PC-3 (cell line): ENCODE results near the gene UACA. TPM values are rescaled to one million over a fixed set of nuclear protein-coding genes. Genes with fewer than 3 reads are reported as not detected.

Experiments used
- ATAC-seq: fragments of 200-7000 bp; cut with Tn5 transposase; 2 replicates; pipeline ENCODE4 v1.9.1; 2020; ENCODE audit warnings: mild to moderate bottlenecking, moderate library complexity
- BruUV-seq: library from RNA; stranded (reverse); fragments of 400-500 nt; replicated peaks from 2 replicates; lab custom pipeline; 2021; lab: Mats Ljungman, UMichigan
- CTCF ChIA-PET: fragments of 300-600 bp; sonication (Branson Sonifier 250); formaldehyde crosslinking; loops from one replicate; lab custom pipeline; 2022; ENCODE audit warnings: antibody characterized with exemption; lab: Charles Lee
- POLR2A ChIA-PET: fragments of 300-600 bp; sonication (Branson Sonifier 250); formaldehyde crosslinking; loops from one replicate; lab custom pipeline; 2022; ENCODE audit warnings: antibody characterized with exemption; ENCODE audit not compliant: unreplicated experiment; lab: Charles Lee
- DNase-seq: peaks from one replicate; pipeline ENCODE4 v3.0.0-alpha.2; 2015
- H2AFZ ChIP-seq: fragments of 300-600 bp; sonication (generic); 2 replicates; pipeline ENCODE4 v1.6.0; 2016; ENCODE audit warnings: antibody characterized with exemption, low read length
- H3F3A ChIP-seq: fragments of 300-600 bp; sonication (generic); one replicate; pipeline ENCODE4 v1.6.0; 2017; ENCODE audit warnings: antibody characterized with exemption, low read length, control low read depth, mild to moderate bottlenecking; ENCODE audit not compliant: unreplicated experiment
- H3K27ac ChIP-seq: fragments of 300-600 bp; sonication (generic); 2 replicates; pipeline ENCODE4 v1.5.1; 2016; ENCODE audit warnings: mild to moderate bottlenecking, low read length
- H3K27me3 ChIP-seq: fragments of 300-600 bp; sonication (generic); 2 replicates; pipeline ENCODE4 v1.6.1; 2016; ENCODE audit warnings: low read length, mixed read lengths
- H3K36me3 ChIP-seq: fragments of 300-600 bp; sonication (generic); 2 replicates; pipeline ENCODE4 v1.6.1; 2016; ENCODE audit warnings: low read depth, mixed run types, low read length, mixed read lengths
- H3K4me1 ChIP-seq: fragments of 300-600 bp; sonication (generic); 2 replicates; pipeline ENCODE4 v1.5.1; 2016; ENCODE audit warnings: low read length; ENCODE audit not compliant: insufficient read depth
- H3K4me2 ChIP-seq: fragments of 300-600 bp; sonication (generic); 2 replicates; pipeline ENCODE4 v1.6.0; 2016; ENCODE audit warnings: low read length
- H3K4me3 ChIP-seq: fragments of 300-600 bp; sonication (generic); 2 replicates; pipeline ENCODE4 v1.5.1; 2016; ENCODE audit warnings: mild to moderate bottlenecking, low read length, mixed read lengths
- H3K79me2 ChIP-seq: fragments of 300-600 bp; sonication (generic); 2 replicates; pipeline ENCODE4 v1.6.1; 2017; ENCODE audit warnings: low read length, mixed read lengths
- H3K9ac ChIP-seq: fragments of 300-600 bp; sonication (generic); 2 replicates; pipeline ENCODE4 v1.6.0; 2016; ENCODE audit warnings: mild to moderate bottlenecking, low read length
- H3K9me2 ChIP-seq: fragments of 300-600 bp; sonication (generic); replicated peaks from 2 replicates; pipeline ENCODE4 v1.6.1; 2016; ENCODE audit warnings: mixed run types, low read length, mixed read lengths
- H3K9me3 ChIP-seq: fragments of 300-600 bp; sonication (generic); 2 replicates; pipeline ENCODE4 v1.6.1; 2016; ENCODE audit warnings: low read length, mixed read lengths
- H4K20me1 ChIP-seq: fragments of 300-600 bp; sonication (generic); 2 replicates; pipeline ENCODE4 v1.6.1; 2016; ENCODE audit warnings: low read length, mixed read lengths
- EZH2 ChIP-seq: fragments of 300-600 bp; sonication (generic); IDR thresholded peaks from one replicate; pipeline ENCODE4 v1.6.1; 2017; ENCODE audit warnings: antibody characterized with exemption, mild to moderate bottlenecking, low read length; ENCODE audit not compliant: unreplicated experiment
- EZH2phosphoT487 ChIP-seq: fragments of 300-600 bp; sonication (generic); IDR thresholded peaks from 2 replicates; pipeline ENCODE4 v1.6.1; 2018; ENCODE audit warnings: mild to moderate bottlenecking, antibody characterized with exemption, low read length, borderline replicate concordance
- intact Hi-C: fragments of 100-400 bp; cut with micrococcal nuclease; formaldehyde crosslinking; loops from 2 replicates; pipeline ENCODE4 v1.9.0; 2023
- total RNA-seq: library from RNA; depleted of rRNA; stranded (reverse); fragments of >200 nt; gene quantifications from 2 replicates; pipeline ENCODE4 v1.2.3, GENCODE V29; 2014
- TF ChIP-seq, protein P1 (sequence below): fragments of 300-600 bp; sonication (generic); conservative IDR thresholded peaks from 2 replicates; pipeline ENCODE4 v1.5.1; 2017; ENCODE audit warnings: antibody characterized with exemption, low read depth, mild to moderate bottlenecking, low read length

UACA gene
- total RNA-seq, 1 experiment from 2014 or later: 21.7 TPM

DNA sequence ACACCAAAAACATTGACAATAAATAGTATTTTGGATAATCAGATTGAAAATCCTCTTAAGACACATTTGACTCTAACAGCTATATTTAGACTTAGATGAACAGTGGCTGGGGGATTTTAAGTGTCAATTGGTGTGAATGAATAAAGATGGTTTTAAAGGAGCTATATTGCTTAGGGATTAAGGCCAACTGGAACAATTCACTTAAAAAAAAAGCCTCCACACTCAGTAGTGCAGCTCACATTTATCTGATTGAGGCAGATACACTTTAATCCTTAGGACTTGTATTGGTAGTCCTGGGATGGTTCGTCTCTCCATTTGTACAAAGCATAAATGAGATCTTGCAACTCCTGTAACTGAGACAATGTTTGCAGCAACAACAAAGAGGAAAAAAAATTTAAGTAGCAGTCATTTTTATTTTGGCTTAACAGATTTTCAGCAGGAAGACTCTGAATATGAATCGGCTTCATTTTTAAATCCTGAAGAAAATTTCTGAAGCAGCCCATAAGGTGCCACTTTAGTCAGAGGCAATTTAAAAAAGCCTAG is 112.0 kb downstream of the UACA start:
- no peaks in the 10 kb centered on the region for H3K79me2 ChIP-seq
- H4K20me1 ChIP-seq: no peaks in the 10 kb centered on the region
- H3K4me2 ChIP-seq: no peak overlapping the region
- no peaks in the 10 kb centered on the region for H3K27me3 ChIP-seq
- ATAC-seq: no peak
- intact Hi-C loops: no loop called here
- H3K4me3 ChIP-seq: no peak overlapping the region
- H2AFZ ChIP-seq: no peak overlapping the region
- DNase-seq: no peak
- no TSS peak for BruUV-seq
- H3K9me2 ChIP-seq: no peaks in the 10 kb centered on the region
- no peaks in the 10 kb centered on the region for H3K4me1 ChIP-seq
- no peaks in the 10 kb centered on the region for H3F3A ChIP-seq
- H3K9me3 ChIP-seq: no peaks in the 10 kb centered on the region
- no peaks in the 10 kb centered on the region; the same call in 1 of the 2 replicates for H3K36me3 ChIP-seq
- no peak for TF ChIP-seq EZH2phosphoT487
- TF ChIP-seq, protein P1, sequence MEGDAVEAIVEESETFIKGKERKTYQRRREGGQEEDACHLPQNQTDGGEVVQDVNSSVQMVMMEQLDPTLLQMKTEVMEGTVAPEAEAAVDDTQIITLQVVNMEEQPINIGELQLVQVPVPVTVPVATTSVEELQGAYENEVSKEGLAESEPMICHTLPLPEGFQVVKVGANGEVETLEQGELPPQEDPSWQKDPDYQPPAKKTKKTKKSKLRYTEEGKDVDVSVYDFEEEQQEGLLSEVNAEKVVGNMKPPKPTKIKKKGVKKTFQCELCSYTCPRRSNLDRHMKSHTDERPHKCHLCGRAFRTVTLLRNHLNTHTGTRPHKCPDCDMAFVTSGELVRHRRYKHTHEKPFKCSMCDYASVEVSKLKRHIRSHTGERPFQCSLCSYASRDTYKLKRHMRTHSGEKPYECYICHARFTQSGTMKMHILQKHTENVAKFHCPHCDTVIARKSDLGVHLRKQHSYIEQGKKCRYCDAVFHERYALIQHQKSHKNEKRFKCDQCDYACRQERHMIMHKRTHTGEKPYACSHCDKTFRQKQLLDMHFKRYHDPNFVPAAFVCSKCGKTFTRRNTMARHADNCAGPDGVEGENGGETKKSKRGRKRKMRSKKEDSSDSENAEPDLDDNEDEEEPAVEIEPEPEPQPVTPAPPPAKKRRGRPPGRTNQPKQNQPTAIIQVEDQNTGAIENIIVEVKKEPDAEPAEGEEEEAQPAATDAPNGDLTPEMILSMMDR: no peak
- TF ChIP-seq EZH2: no peak
- ChIA-PET CTCF (interaction anchor here (1.4 kb wide), 1 partner anchor 82 kb away, joined by 4 read pairs; no protein-coding TSS in a partner anchor), POLR2A (no interaction called here)
- H3K9ac ChIP-seq: no peak overlapping the region
- no peak overlapping the region for H3K27ac ChIP-seq

GRCh38 chr15:70650567-70651302 is 112.6 kb downstream of the UACA start:
- Histone ChIP-seq H2AFZ (no peak overlapping the region), H3K36me3 (no peaks in the 10 kb centered on the region; the same call in 1 of the 2 replicates), H3K4me2 (no peak overlapping the region), H3K27me3 (no peaks in the 10 kb centered on the region), H3K9ac (no peak overlapping the region), H3K9me3 (no peaks in the 10 kb centered on the region), H3K4me1 (no peaks in the 10 kb centered on the region), H3K9me2 (no peaks in the 10 kb centered on the region), H3F3A (no peaks in the 10 kb centered on the region), H3K4me3 (no peak overlapping the region), H3K27ac (no peak overlapping the region), H4K20me1 (no peaks in the 10 kb centered on the region), H3K79me2 (no peaks in the 10 kb centered on the region)
- CTCF ChIA-PET: interaction anchor here (1.4 kb wide), 1 partner anchor 82 kb away, joined by 4 read pairs; no protein-coding TSS in a partner anchor
- ATAC-seq (no peak), DNase-seq (no peak)
- no TSS peak for BruUV-seq
- POLR2A ChIA-PET: no interaction called here
- intact Hi-C loops: no loop called here
- TF ChIP-seq EZH2 (no peak), EZH2phosphoT487 (no peak)
- TF ChIP-seq, protein P1: no peak

DNA sequence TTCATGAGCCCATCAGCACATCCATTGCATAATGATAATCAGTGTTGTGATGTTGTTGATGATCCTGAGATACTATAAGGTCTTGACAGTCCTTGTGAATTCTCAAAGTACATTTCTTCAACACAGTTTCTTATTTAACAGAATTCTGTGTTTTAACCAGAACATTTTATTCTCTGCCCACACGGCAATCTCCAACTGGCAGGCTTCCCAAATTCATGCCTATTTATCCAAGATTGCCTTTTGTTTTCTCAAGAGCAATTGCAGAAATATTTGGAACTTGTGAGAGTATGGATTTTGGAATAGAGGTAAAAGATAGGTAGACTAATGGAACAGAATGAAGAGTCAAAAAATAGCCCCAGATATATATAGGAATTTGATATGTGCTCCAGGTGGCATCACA is 116.0 kb downstream of the UACA start:
- DNase-seq: no peak
- intact Hi-C loops: no loop called here
- Histone ChIP-seq H3K4me3 (no peak overlapping the region), H3K79me2 (no peaks in the 10 kb centered on the region), H3K27ac (no peak overlapping the region), H3F3A (no peaks in the 10 kb centered on the region), H4K20me1 (no peaks in the 10 kb centered on the region), H3K36me3 (no peaks in the 10 kb centered on the region), H3K9ac (no peak overlapping the region), H3K9me3 (no peaks in the 10 kb centered on the region), H3K9me2 (no peaks in the 10 kb centered on the region), H2AFZ (no peak overlapping the region), H3K4me1 (peaks cover 16% of the 10 kb centered on the region), H3K4me2 (no peak overlapping the region), H3K27me3 (no peaks in the 10 kb centered on the region)
- TF ChIP-seq EZH2phosphoT487 (no peak), EZH2 (no peak)
- TF ChIP-seq, protein P1: no peak
- ChIA-PET CTCF (no interaction called here), POLR2A (no interaction called here)
- BruUV-seq: no TSS peak
- ATAC-seq: no peak
